G401 (cell line): ENCODE data around the gene MLANA. TPM values are rescaled to one million over a fixed set of nuclear protein-coding genes. Genes with fewer than 3 reads are reported as not detected.
A peak's percentile ranks its signal among the peaks of the same experiment; 100 is the strongest.
"Not testable (repeated sequence)": the region's sequence is repeated elsewhere in the genome, so short reads cannot be mapped to it uniquely, and the experiment has no call there.

Experiments used
- DNase-seq: peaks from one replicate; pipeline ENCODE4 v3.0.0-alpha.2; 2015; ENCODE audit warnings: low spot score
- in situ Hi-C: cut with HindIII; loops from 2 replicates; pipeline ENCODE4 v1.10.0; 2016; ENCODE audit warnings: low sequenced_read_pairs, mixed read lengths
- total RNA-seq: library from RNA; depleted of rRNA; stranded (reverse); fragments of >200 nt; shearing (Covaris generic); gene quantifications from 2 replicates; pipeline ENCODE4 v1.2.3, GENCODE V29; 2014

Gene MLANA
- total RNA-seq, 1 experiment from 2014 or later: not detected

- in situ Hi-C loops: no loop called here
- DNase-seq: no peak
Observed at GRCh38 chr9:5866685-5867084, 24.0 kb upstream of the MLANA start.

- no peak for DNase-seq
- in situ Hi-C loops: no loop called here
Observed at GRCh38 chr9:5868235-5868634, 22.5 kb upstream of the MLANA start.

GRCh38 chr9:5869315-5870019 lies 21.2 kb upstream of the MLANA start:
- DNase-seq: no peak

GRCh38 chr9:5870020-5870339 lies 20.7 kb upstream of the MLANA start:
- no peak for DNase-seq
- in situ Hi-C loops: no loop called here

More at GRCh38 chr9:5869315-5870019, 21.2 kb upstream of the MLANA start:
- in situ Hi-C loops: no loop called here

- in situ Hi-C loops: no loop called here
- DNase-seq: no peak
Observed at GRCh38 chr9:5870691-5871090, 20.0 kb upstream of the MLANA start.

GRCh38 chr9:5871785-5872184 lies 18.9 kb upstream of the MLANA start:
- in situ Hi-C loops: no loop called here
- DNase-seq: no peak

- in situ Hi-C loops: no loop called here
- no peak for DNase-seq
Observed at GRCh38 chr9:5872511-5872910, 18.2 kb upstream of the MLANA start.

GRCh38 chr9:5873439-5873838 lies 17.2 kb upstream of the MLANA start:
- in situ Hi-C loops: no loop called here
- no peak for DNase-seq

GRCh38 chr9:5874048-5874447 lies 16.6 kb upstream of the MLANA start:
- in situ Hi-C loops: no loop called here

GRCh38 chr9:5876026-5876425 lies 14.7 kb upstream of the MLANA start:
- in situ Hi-C loops: no loop called here
- no peak for DNase-seq

More at GRCh38 chr9:5874048-5874447, 16.6 kb upstream of the MLANA start:
- no peak for DNase-seq

- in situ Hi-C loops: no loop called here
- no peak for DNase-seq
Observed at GRCh38 chr9:5876711-5877110, 14.0 kb upstream of the MLANA start.

GRCh38 chr9:5879419-5880181 lies 11.1 kb upstream of the MLANA start:
- in situ Hi-C loops: no loop called here
- DNase-seq: no peak

- DNase-seq, in situ Hi-C loops: not testable (repeated sequence)
Observed at GRCh38 chr9:5882244-5883012, 8.3 kb upstream of the MLANA start.

- in situ Hi-C loops: no loop called here
- DNase-seq: no peak
Observed at GRCh38 chr9:5884191-5884590, 6.5 kb upstream of the MLANA start.

GRCh38 chr9:5886114-5886939 lies 4.4 kb upstream of the MLANA start:
- DNase-seq: peak; percentile 74
- in situ Hi-C loops: no loop called here

- no peak for DNase-seq
- in situ Hi-C loops: no loop called here
Observed at GRCh38 chr9:5892456-5893133, 1.9 kb downstream of the MLANA start.

- in situ Hi-C loops: no loop called here
Observed at GRCh38 chr9:5893134-5893505, 2.4 kb downstream of the MLANA start.

GRCh38 chr9:5893591-5894236 lies 3.0 kb downstream of the MLANA start:
- no peak for DNase-seq
- in situ Hi-C loops: no loop called here

More at GRCh38 chr9:5893134-5893505, 2.4 kb downstream of the MLANA start:
- no peak for DNase-seq
